Measurements from ENCODE around the gene SUSD6. TPM values are rescaled to one million over a fixed set of nuclear protein-coding genes. Genes with fewer than 3 reads are reported as not detected.

Gene SUSD6
- total RNA-seq, 2 donors from 2014 or later = 41.1 to 52.3 TPM

DNA sequence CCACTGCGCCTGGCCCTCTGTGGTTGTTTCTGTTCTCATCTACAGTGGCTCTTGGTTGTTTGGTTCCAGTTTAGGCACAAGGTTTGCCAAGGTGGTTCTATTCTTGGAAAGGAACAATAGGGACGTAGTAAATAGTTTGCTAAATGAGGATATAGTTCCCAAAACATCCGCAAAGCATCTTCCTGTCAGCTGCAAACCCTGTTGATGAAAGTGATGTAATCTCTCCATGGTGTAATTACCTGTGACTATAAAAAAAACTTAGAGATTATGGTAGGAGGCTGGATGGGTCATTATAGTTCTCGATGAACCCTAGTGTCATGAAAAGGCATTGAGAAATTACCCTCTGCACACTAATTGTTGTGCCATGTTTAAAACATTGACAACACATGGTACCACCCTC is 52.9 kb downstream of the SUSD6 start:
- intact Hi-C loops (cut with DNase I) = no loop called here
- DNase-seq (ENCODE audit: low spot score) = no peak
- 83% methylated on average over 4 of the region's 4 CpGs for WGBS
- Histone ChIP-seq H3K36me3 (no peaks in the 10 kb centered on the region), H3K27ac (peak overlapping the region in 1 of 2 donors; percentile 49), H3K27me3 (replicated peaks; ENCODE audit: insufficient read depth) (no peaks in the 10 kb centered on the region), H3K9me3 (no peaks in the 10 kb centered on the region), H3K4me3 (no peak overlapping the region), H3K4me1 (replicated peaks) (peaks cover 21% of the 10 kb centered on the region)
- no peak for TF ChIP-seq POLR2A (IDR thresholded peaks at IDR 0.05)
- no peak for TF ChIP-seq POLR2AphosphoS5 (IDR thresholded peaks at IDR 0.05)
- TF ChIP-seq, protein P1, sequence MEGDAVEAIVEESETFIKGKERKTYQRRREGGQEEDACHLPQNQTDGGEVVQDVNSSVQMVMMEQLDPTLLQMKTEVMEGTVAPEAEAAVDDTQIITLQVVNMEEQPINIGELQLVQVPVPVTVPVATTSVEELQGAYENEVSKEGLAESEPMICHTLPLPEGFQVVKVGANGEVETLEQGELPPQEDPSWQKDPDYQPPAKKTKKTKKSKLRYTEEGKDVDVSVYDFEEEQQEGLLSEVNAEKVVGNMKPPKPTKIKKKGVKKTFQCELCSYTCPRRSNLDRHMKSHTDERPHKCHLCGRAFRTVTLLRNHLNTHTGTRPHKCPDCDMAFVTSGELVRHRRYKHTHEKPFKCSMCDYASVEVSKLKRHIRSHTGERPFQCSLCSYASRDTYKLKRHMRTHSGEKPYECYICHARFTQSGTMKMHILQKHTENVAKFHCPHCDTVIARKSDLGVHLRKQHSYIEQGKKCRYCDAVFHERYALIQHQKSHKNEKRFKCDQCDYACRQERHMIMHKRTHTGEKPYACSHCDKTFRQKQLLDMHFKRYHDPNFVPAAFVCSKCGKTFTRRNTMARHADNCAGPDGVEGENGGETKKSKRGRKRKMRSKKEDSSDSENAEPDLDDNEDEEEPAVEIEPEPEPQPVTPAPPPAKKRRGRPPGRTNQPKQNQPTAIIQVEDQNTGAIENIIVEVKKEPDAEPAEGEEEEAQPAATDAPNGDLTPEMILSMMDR (IDR thresholded peaks at IDR 0.05) = no peak

DNA sequence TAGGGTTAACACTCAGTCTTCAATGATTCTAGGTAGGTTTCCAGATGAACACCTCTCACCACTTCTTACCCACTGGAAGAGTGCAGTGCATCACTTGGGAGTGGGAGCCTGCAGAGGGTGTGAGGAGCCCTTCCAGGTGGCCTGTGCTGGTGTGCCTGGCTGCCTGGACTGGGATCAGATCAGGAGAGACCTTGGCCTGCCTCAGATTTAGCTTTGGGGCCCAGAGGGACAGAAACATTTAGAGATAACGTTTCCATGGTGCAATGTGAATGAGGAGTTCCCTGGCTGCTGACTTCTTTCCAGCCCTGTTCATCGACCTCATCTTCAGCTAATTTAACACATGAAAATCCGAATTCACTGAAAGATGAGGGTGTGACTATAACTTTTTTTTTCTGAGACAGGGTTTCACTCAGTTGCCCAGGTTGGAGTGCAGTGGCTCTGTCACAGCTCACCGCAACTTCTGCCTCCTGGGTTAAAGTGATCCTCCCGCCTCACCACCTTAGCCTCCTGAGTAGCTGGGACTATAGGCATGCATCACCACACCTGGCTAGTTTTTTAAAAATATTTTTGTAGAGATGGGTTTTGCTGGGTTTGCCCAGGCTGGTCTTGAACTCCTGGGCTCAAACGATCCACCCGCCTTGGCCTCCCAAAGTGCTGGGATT is 53.6 kb downstream of the SUSD6 start:
- WGBS = 68% methylated on average over 7 of the region's 7 CpGs
- Histone ChIP-seq H3K9me3 (no peaks in the 10 kb centered on the region), H3K27me3 (replicated peaks; ENCODE audit: insufficient read depth) (no peaks in the 10 kb centered on the region), H3K4me1 (replicated peaks) (peaks cover 23% of the 10 kb centered on the region), H3K27ac (peak overlapping the region in 1 of 2 donors; percentile 49), H3K36me3 (no peaks in the 10 kb centered on the region), H3K4me3 (no peak overlapping the region)
- DNase-seq (ENCODE audit: low spot score) = no peak
- intact Hi-C loops (cut with DNase I) = no loop called here
- no peak for TF ChIP-seq POLR2A (IDR thresholded peaks at IDR 0.05)
- TF ChIP-seq, protein P1 (IDR thresholded peaks at IDR 0.05) = no peak
- no peak for TF ChIP-seq POLR2AphosphoS5 (IDR thresholded peaks at IDR 0.05)

DNA sequence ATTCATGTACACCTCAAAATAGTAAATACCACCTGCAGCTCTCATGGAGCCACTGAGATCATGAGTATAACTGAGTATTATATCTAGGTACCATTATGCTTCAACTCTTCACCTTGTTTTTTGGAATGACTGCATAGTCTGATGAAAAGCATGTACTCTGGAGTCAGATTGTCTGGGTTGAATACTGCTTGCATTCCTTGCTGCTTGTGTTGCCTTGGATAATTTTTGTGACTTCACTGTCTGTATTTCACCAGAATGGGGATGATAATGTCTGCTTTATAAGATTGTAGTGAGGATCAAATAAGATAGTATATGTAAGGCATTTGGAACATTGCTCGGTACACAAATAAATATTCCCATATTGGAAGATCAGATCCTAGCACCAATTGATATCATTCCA is 54.2 kb downstream of the SUSD6 start:
- Histone ChIP-seq H3K4me1 (replicated peaks) (peaks cover 23% of the 10 kb centered on the region), H3K4me3 (no peak overlapping the region), H3K27me3 (replicated peaks; ENCODE audit: insufficient read depth) (no peaks in the 10 kb centered on the region), H3K36me3 (no peaks in the 10 kb centered on the region), H3K9me3 (no peaks in the 10 kb centered on the region), H3K27ac (peak overlapping the region; percentile 49 to 57)
- DNase-seq (ENCODE audit: low spot score) = no peak
- WGBS = 43% methylated on average over 1 of the region's 1 CpG
- intact Hi-C loops (cut with DNase I) = no loop called here
- TF ChIP-seq POLR2A (IDR thresholded peaks at IDR 0.05) (no peak), POLR2AphosphoS5 (IDR thresholded peaks at IDR 0.05) (no peak)
- TF ChIP-seq, protein P1 (IDR thresholded peaks at IDR 0.05) = no peak

DNA sequence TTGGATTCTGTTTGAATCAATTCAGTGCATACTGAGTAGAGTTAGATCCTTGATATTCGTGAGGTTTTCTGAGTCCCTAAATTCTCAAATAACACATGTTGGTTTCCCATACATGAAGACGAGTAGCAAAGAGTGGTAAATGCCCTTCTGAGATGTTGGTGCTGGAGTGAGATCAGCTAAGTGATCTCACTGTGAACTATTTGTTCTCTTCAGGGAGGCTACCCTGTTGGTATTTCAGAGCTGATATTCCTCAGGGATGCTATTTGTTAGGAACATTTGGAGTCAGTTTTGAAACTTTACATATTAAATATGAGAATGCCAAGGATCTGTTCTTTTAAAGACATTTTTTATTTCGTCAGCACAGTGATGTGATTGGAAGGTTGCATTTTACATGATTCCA is 54.7 kb downstream of the SUSD6 start:
- intact Hi-C loops (cut with DNase I) = no loop called here
- no peak overlapping the region for H3K4me3 ChIP-seq
- H3K4me1 ChIP-seq (replicated peaks) = peaks cover 18% of the 10 kb centered on the region
- no peaks in the 10 kb centered on the region for H3K27me3 ChIP-seq (replicated peaks; ENCODE audit: insufficient read depth)
- TF ChIP-seq, protein P1 (IDR thresholded peaks at IDR 0.05) = no peak
- no peak for DNase-seq (ENCODE audit: low spot score)
- WGBS = 24% methylated on average over 3 of the region's 3 CpGs
- H3K27ac ChIP-seq = peak overlapping the region; percentile 49 to 57
- no peaks in the 10 kb centered on the region for H3K9me3 ChIP-seq
- no peaks in the 10 kb centered on the region for H3K36me3 ChIP-seq

DNA sequence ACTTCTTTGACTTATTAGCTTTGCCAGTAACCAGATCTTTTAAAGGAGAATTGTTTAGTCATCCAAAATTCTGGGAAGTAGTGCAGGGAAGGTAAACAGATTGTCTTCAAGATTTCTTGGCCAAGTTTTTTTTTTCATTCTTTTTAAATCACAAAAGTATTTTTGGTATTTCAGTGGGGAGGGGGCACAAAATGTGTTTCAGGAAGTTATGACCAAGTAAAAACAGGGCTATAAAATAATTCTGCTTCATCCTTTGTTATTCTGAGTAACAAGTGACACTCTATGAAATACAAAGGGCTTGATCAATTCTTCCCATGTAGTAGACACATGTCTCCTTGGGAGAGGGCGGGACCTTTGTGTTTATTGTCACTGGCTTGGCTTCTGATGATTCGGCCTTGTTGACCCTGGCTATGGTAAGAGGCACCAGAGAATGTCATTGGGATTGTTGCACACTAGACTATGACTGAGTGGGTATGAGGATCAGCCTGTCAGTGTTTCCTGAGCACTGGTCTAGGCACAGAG is 55.4 kb downstream of the SUSD6 start:
- intact Hi-C loops (cut with DNase I) = no loop called here
- DNase-seq (ENCODE audit: low spot score) = no peak
- Histone ChIP-seq H3K4me3 (no peak overlapping the region), H3K27me3 (replicated peaks; ENCODE audit: insufficient read depth) (no peaks in the 10 kb centered on the region), H3K36me3 (no peaks in the 10 kb centered on the region), H3K27ac (peak overlapping the region; percentile 49 to 57), H3K9me3 (no peaks in the 10 kb centered on the region), H3K4me1 (replicated peaks) (peaks cover 13% of the 10 kb centered on the region)
- 33% methylated on average over 2 of the region's 2 CpGs for WGBS
- TF ChIP-seq POLR2AphosphoS5 (IDR thresholded peaks at IDR 0.05) (peak; percentile 40), POLR2A (IDR thresholded peaks at IDR 0.05) (no peak)

Data from prostate gland (tissue), 2 donors.